AG09319 (cell line): Measurements from ENCODE around the gene MKKS.

Source experiments
- DNase-seq: peaks from one replicate; pipeline ENCODE4 v3.0.0-alpha.2; 2010; ENCODE audit warnings: low read depth; ENCODE audit errors: extremely low read depth
- TF ChIP-seq, protein P1 (sequence below): IDR thresholded peaks from 2 replicates; pipeline ENCODE4 v1.5.1; 2011; ENCODE audit warnings: low read depth, mild to moderate bottlenecking, inconsistent platforms, low read length, moderate library complexity

The MKKS gene

DNA sequence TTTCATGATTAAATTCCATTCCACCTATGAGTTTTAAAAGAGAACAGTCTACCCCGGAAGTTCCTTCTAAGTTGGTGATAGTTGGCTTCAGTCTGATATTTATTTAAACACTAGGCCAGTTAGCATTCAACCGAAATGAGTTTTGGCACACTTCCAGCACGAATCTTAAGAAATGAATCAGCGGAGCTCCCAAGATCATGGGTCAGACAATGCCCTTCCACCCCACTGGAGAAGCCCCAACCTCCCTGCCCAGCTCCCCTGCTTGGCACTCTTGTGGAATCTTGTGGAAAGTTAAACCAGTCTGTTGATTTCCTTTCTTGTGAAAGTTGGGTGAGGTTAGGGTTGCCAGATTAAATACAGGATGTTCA lies 64.3 kb downstream of the MKKS start:
- TF ChIP-seq, protein P1, sequence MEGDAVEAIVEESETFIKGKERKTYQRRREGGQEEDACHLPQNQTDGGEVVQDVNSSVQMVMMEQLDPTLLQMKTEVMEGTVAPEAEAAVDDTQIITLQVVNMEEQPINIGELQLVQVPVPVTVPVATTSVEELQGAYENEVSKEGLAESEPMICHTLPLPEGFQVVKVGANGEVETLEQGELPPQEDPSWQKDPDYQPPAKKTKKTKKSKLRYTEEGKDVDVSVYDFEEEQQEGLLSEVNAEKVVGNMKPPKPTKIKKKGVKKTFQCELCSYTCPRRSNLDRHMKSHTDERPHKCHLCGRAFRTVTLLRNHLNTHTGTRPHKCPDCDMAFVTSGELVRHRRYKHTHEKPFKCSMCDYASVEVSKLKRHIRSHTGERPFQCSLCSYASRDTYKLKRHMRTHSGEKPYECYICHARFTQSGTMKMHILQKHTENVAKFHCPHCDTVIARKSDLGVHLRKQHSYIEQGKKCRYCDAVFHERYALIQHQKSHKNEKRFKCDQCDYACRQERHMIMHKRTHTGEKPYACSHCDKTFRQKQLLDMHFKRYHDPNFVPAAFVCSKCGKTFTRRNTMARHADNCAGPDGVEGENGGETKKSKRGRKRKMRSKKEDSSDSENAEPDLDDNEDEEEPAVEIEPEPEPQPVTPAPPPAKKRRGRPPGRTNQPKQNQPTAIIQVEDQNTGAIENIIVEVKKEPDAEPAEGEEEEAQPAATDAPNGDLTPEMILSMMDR = no peak
- peak; percentile 29 for DNase-seq

DNA sequence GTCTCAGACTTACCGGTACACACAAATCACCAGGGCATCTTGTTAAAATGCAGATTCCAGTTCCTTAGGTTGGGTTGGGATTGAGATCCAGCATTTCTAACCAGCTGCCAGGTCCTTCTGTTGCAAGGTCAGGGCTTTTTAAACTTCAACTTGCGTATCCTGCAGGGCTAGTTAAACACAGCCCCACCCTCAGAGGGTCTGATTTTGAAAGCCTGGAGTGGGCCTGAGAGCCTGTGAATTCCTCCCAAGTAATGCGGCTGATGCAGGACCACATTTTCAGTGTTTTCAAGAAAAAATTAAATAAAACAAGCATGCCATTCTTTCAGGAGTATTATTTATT lies 65.3 kb downstream of the MKKS start:
- no peak for DNase-seq
- TF ChIP-seq, protein P1 = no peak

DNA sequence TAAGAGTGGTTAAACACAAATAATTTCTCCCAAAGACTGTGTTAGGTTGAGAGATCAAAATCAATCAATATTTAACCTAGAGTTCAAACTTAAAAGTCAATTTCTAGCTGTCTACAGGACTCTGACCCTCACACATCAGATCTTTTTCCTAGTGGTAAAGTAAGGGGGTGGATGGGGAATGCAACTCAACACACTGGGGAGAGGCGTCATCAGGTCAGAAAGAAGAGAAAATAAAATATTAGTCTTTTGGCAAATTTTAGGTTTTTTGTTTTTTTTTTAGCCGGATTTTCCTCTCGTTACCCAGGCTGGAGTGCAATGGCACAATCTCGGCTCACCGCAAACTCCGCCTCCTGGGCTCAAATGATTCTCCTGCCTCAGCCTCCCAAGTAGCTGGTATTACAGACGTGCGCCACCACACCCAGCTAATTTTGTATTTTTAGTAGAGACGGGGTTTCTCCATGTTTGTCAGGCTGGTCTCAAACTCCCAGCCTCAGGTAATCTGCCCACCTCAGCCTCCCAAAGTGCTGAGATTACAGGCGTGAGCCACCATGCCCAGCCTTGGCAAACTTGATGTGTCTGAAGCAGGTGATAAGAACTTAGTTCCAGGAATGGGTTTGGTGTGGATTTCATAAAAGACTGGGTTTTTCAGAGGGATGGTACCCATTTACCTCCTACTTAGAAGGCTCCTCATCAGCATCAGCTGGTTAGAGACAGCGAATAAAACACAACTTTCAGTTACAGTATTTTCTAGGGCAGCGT lies 65.9 kb downstream of the MKKS start:
- DNase-seq = no peak
- TF ChIP-seq, protein P1 = no peak

DNA sequence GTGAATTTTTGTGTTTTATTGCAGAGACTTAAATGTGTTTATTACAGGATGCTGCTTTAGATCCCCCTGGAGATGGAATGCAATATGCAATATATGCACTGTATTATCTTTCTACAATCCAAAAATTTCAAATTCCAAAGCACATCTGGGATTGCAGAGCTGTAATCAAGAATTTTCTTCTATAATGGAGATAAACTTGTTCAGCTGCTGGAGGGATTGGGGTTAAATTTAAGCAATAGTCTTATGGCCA lies 66.4 kb downstream of the MKKS start:
- TF ChIP-seq, protein P1 = no peak
- DNase-seq = no peak

DNA sequence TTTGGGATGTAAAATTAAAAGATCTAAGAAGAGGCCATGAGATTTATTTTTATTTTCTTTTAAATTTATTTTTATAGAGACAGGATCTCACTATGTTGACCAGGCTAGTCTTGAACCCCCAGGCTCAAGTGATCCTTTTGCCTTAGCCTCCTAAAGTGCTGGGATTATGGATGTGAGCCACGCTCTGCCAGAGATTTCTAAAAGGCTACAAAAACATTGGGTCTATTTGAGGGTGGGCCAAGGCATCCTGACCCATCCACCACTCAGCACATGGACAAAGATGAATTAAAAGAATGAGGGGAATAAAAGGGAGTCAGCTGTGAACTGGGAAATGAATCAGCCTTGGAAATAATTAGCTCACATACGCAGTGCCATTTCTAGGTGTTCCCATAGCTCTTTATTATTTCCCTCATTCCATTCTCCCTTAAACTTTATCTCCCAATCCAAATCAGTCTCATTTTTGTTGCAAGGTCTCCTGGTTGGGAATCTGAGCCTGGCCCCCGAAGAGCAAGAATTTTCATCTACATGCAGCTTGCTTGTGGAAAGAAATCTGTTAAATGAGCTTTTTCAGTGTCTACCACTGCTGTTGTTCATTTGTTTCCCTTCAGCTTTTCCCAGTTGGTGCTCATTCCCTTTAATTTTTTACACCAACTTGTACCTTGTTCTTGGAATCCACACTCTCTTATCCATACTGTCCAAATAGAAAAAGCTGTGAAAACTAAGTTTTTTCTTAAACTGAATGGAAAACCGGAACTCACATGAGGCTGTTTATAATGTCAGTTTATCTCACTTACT lies 66.9 kb downstream of the MKKS start:
- TF ChIP-seq, protein P1 = no peak
- DNase-seq = no peak

DNA sequence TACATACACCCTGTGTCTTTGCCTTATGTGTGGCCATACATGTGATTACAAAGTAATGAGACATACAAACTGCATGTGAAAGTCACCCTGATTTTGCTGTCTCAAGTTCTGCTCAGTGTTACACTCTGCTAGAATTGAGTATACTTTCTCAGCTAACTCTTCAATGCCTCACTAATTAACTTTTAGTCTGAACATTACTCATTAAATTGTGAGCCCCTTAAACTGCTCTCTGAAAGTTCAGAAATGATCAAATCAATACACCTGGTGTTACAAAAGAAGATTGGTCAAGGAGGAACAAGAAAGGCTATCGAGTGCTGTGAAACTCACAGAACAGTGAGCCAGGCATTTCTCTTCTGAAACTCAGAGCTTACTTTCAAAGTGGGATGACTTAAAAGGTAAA lies 71.3 kb downstream of the MKKS start:
- TF ChIP-seq, protein P1 = no peak
- no peak for DNase-seq

DNA sequence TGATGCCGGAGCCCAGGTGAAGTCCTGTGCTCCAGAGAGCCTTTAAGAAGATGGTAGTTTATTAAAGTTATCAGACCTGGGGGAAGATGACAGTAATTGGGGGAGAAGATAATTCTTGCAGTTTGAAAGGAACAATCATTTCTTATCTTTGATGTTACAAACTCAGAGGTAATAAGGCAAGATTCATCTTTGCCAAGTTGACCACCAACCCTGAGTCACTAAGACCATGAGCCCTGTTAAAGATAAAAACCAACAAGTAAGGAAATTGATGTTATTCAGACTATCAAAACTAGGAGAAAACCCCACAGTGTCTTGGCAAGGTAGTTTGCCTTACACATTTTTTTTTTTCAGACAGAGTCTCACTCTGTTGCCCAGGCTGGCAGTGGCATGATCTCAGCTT lies 73.1 kb downstream of the MKKS start:
- no peak for DNase-seq
- TF ChIP-seq, protein P1 = no peak
